Mesenchymal stem cell (in vitro differentiated cells and primary cell): ENCODE results near the gene NT5C2.

ENCODE experiments used
- DNase-seq: peaks from one replicate; pipeline ENCODE4 v3.0.0-alpha.2; 2013
- H2AFZ ChIP-seq: one replicate; pipeline ENCODE4 v1.6.1; 2013; ENCODE audit warnings: low read depth, mild to moderate bottlenecking, control low read depth, inconsistent platforms, low read length, moderate library complexity
- H2AK5ac ChIP-seq: 2 replicates; pipeline ENCODE4 v1.6.1; 2013; ENCODE audit warnings: low read length, moderate library complexity, mild to moderate bottlenecking, inconsistent platforms; ENCODE audit not compliant: severe bottlenecking
- H2BK120ac ChIP-seq: one replicate; pipeline ENCODE4 v1.6.1; 2013; ENCODE audit warnings: low read depth, mild to moderate bottlenecking, inconsistent platforms, low read length, moderate library complexity
- H2BK12ac ChIP-seq, 2 experiments: one replicate each; pipeline ENCODE4 v1.6.1; 2013; ENCODE audit warnings: inconsistent platforms in 2 of 2, low read length in 2 of 2, mild to moderate bottlenecking in 2 of 2, moderate library complexity in 2 of 2, control low read depth in 1 of 2
- H2BK15ac ChIP-seq: one replicate; pipeline ENCODE4 v1.6.1; 2013; ENCODE audit warnings: mild to moderate bottlenecking, low read depth, inconsistent platforms; ENCODE audit not compliant: poor library complexity, severe bottlenecking
- H2BK5ac ChIP-seq: 2 replicates; pipeline ENCODE4 v1.6.1; 2013; ENCODE audit warnings: low read depth, mild to moderate bottlenecking, low read length, control low read depth, inconsistent platforms; ENCODE audit not compliant: poor library complexity, severe bottlenecking
- H3K14ac ChIP-seq, 2 experiments: one replicate each; pipeline ENCODE4 v1.6.1; 2013; ENCODE audit warnings: inconsistent platforms in 2 of 2, low read length in 2 of 2, control low read depth in 1 of 2, mild to moderate bottlenecking in 1 of 2, moderate library complexity in 1 of 2
- H3K18ac ChIP-seq, 2 experiments: one replicate each; pipeline ENCODE4 v1.6.1; 2013; ENCODE audit warnings: inconsistent platforms in 2 of 2, low read length in 2 of 2, control low read depth in 1 of 2, low read depth in 1 of 2, mild to moderate bottlenecking in 1 of 2
- H3K23ac ChIP-seq, 2 experiments: one replicate each; pipeline ENCODE4 v1.6.1; 2013; ENCODE audit warnings: inconsistent platforms in 2 of 2, low read length in 2 of 2, mild to moderate bottlenecking in 2 of 2, moderate library complexity in 2 of 2, control low read depth in 1 of 2
- H3K27ac ChIP-seq: 2 replicates; pipeline ENCODE4 v1.5.1; 2013; ENCODE audit warnings: mild to moderate bottlenecking, moderate library complexity, low read length, control low read depth, inconsistent platforms; ENCODE audit not compliant: poor library complexity, severe bottlenecking
- H3K27me3 ChIP-seq, 2 experiments: 2 replicates each; pipeline versions ENCODE4 v1.6.1 to v1.7.0; 2013; ENCODE audit warnings: low read length in 2 of 2, mild to moderate bottlenecking in 2 of 2, moderate library complexity in 2 of 2, control low read depth in 1 of 2, inconsistent platforms in 1 of 2; ENCODE audit not compliant: control insufficient read depth in 1 of 2, insufficient read depth in 1 of 2
- H3K36me3 ChIP-seq, 2 experiments: 2 replicates each; pipeline versions ENCODE4 v1.6.1 to v1.7.0; 2013; ENCODE audit warnings: low read length in 2 of 2, control low read depth in 1 of 2, inconsistent platforms in 1 of 2, low read depth in 1 of 2, mild to moderate bottlenecking in 1 of 2; ENCODE audit not compliant: insufficient read depth in 2 of 2, control insufficient read depth in 1 of 2
- H3K4ac ChIP-seq, 2 experiments: one replicate each; pipeline ENCODE4 v1.6.1; 2013; ENCODE audit warnings: inconsistent platforms in 2 of 2, low read length in 2 of 2, mild to moderate bottlenecking in 2 of 2, moderate library complexity in 2 of 2, control low read depth in 1 of 2, low read depth in 1 of 2
- H3K4me1 ChIP-seq: 2 replicates; pipeline ENCODE4 v1.6.1; 2013; ENCODE audit warnings: low read depth, low read length, control low read depth; ENCODE audit not compliant: control insufficient read depth, insufficient read depth
- H3K4me2 ChIP-seq: 2 replicates; pipeline ENCODE4 v1.6.1; 2013; ENCODE audit warnings: low read length, mild to moderate bottlenecking, inconsistent platforms; ENCODE audit not compliant: poor library complexity, severe bottlenecking
- H3K4me3 ChIP-seq, 2 experiments: 2 replicates each; pipeline versions ENCODE4 v1.5.1 to v1.7.0; 2013; ENCODE audit warnings: low read length in 2 of 2, mild to moderate bottlenecking in 2 of 2, control low read depth in 1 of 2, low read depth in 1 of 2; ENCODE audit not compliant: insufficient read depth in 1 of 2
- H3K79me1 ChIP-seq: replicated peaks from 2 replicates; pipeline ENCODE4 v1.6.1; 2013; ENCODE audit warnings: mild to moderate bottlenecking, control low read depth, low read length, inconsistent platforms; ENCODE audit not compliant: poor library complexity, severe bottlenecking
- H3K9ac ChIP-seq: 2 replicates; pipeline ENCODE4 v1.7.0; 2013; ENCODE audit warnings: mild to moderate bottlenecking, low read length, moderate library complexity
- H3K9me3 ChIP-seq: 2 replicates; pipeline ENCODE4 v1.7.0; 2013; ENCODE audit warnings: mild to moderate bottlenecking, low read length; ENCODE audit not compliant: control insufficient read depth
- H4K8ac ChIP-seq: one replicate; pipeline ENCODE4 v1.6.1; 2013; ENCODE audit warnings: inconsistent platforms, mild to moderate bottlenecking, low read length, moderate library complexity
- H4K91ac ChIP-seq: one replicate; pipeline ENCODE4 v1.6.1; 2013; ENCODE audit warnings: mild to moderate bottlenecking, low read length, inconsistent platforms
- WGBS: methylation state at CpG from one replicate; pipeline ENCODE4 v1.1.7; 2013; ENCODE audit warnings: mixed read lengths; 5-methylcytosine and 5-hydroxymethylcytosine counted together

The NT5C2 gene

GRCh38 chr10:103109821-103110220 is 83.3 kb downstream of the NT5C2 start:
- no peak for DNase-seq
- Histone ChIP-seq H2AFZ (no peak overlapping the region), H2BK15ac (no peak overlapping the region), H3K4me3 (no peak overlapping the region), H3K36me3 (peaks cover 3 to 40% of the 10 kb centered on the region in 2 experiments), H4K8ac (no peak overlapping the region), H2BK12ac (no peak overlapping the region), H3K4ac (no peak overlapping the region), H3K14ac (no peak overlapping the region), H3K18ac (no peak overlapping the region), H3K23ac (no peak overlapping the region), H3K9ac (no peak overlapping the region), H3K4me1 (no peaks in the 10 kb centered on the region), H3K9me3 (no peaks in the 10 kb centered on the region), H2BK120ac (no peak overlapping the region), H3K4me2 (no peak overlapping the region), H3K27me3 (no peaks in the 10 kb centered on the region), H2BK5ac (no peak overlapping the region), H2AK5ac (no peak overlapping the region), H3K79me1 (peaks cover 6% of the 10 kb centered on the region), H4K91ac (no peak overlapping the region), H3K27ac (no peak overlapping the region)
- WGBS = over 99% methylated on average over 2 of the region's 2 CpGs

DNA sequence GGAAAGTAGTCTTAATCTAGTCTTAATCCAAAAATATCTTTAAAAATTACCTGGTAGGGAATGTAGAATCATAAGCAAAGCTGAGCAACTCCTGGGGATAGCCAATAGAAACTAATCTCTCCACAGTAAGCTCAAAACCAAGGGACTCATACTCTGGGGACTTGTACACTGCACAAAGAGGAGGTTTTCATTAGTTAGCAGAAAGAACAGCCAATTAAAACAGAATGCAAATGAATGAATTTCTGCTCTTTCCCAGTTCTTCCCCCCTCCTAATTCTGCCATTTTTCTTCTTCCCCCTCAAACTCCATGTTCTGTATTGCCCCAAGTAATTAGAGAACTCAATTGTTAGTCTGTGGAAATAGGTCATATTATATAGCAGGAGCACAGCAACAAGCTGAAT is 86.5 kb downstream of the NT5C2 start:
- Histone ChIP-seq H3K18ac (no peak overlapping the region), H3K14ac (no peak overlapping the region), H3K36me3 (peaks cover 3 to 61% of the 10 kb centered on the region in 2 experiments), H3K9me3 (no peaks in the 10 kb centered on the region), H2BK5ac (no peak overlapping the region), H2BK120ac (no peak overlapping the region), H3K9ac (no peak overlapping the region), H2AK5ac (no peak overlapping the region), H3K23ac (no peak overlapping the region), H4K8ac (no peak overlapping the region), H4K91ac (no peak overlapping the region), H2BK15ac (no peak overlapping the region), H3K79me1 (peaks cover 7% of the 10 kb centered on the region), H3K27me3 (no peaks in the 10 kb centered on the region), H2BK12ac (no peak overlapping the region), H3K27ac (no peak overlapping the region), H3K4me3 (no peak overlapping the region), H3K4ac (no peak overlapping the region), H2AFZ (no peak overlapping the region), H3K4me1 (no peaks in the 10 kb centered on the region), H3K4me2 (no peak overlapping the region)
- DNase-seq = no peak

DNA sequence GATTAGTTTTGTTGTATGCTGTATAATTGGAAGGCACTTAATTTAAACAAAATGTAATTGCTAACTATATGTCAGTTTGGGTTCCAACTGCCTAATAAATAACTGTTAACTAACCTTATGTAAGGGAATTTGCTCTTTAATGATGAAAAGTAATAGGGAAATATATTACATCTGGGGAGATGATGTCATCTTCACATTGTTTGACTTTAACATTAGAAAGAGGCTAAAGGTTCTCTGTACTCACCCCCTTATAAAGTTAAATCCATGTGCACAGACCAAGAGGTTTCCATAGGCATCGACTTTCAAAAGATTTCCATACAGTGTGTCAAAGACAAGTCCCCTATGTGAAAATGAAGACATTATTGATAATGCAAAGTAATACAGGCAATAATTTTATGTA is 87.6 kb downstream of the NT5C2 start:
- H2AFZ ChIP-seq = no peak overlapping the region
- H2BK120ac ChIP-seq = no peak overlapping the region
- H3K9ac ChIP-seq = no peak overlapping the region
- peaks cover 6 to 70% of the 10 kb centered on the region in 2 experiments for H3K36me3 ChIP-seq
- H3K27me3 ChIP-seq = no peaks in the 10 kb centered on the region
- no peak overlapping the region for H4K8ac ChIP-seq
- H3K4me2 ChIP-seq = no peak overlapping the region
- H2AK5ac ChIP-seq = no peak overlapping the region
- no CpG with 5 or more reads among the region's 1 CpG for WGBS
- no peak for DNase-seq
- H3K23ac ChIP-seq = no peak overlapping the region
- peaks cover 9% of the 10 kb centered on the region for H3K79me1 ChIP-seq
- no peak overlapping the region for H2BK12ac ChIP-seq
- H3K4me3 ChIP-seq = no peak overlapping the region
- H3K9me3 ChIP-seq = no peaks in the 10 kb centered on the region
- H3K14ac ChIP-seq = no peak overlapping the region
- no peak overlapping the region for H3K4ac ChIP-seq
- no peak overlapping the region for H3K27ac ChIP-seq
- no peak overlapping the region for H2BK5ac ChIP-seq
- H3K4me1 ChIP-seq = no peaks in the 10 kb centered on the region
- H4K91ac ChIP-seq = no peak overlapping the region
- H3K18ac ChIP-seq = no peak overlapping the region
- no peak overlapping the region for H2BK15ac ChIP-seq

DNA sequence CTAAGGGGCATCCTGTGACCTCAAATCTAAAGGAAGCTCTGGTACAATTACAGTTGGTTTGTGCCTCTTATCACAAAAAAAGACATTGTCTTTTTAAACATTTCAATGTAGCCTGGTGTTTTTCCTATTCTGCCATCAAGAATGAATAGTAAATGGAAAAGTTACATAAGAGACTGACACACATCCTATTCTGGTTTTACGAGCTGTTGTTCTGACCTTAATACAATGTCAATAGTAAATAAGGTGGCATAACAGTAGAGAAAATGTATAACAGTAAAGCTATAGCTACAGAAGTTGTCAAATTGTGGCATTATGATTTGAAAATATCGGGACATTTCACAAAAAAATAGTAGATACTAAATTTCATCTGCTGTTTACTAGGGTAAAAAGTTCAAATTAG is 88.4 kb downstream of the NT5C2 start:
- Histone ChIP-seq H3K36me3 (peaks cover 6 to 78% of the 10 kb centered on the region in 2 experiments), H3K23ac (no peak overlapping the region), H3K4me3 (no peak overlapping the region), H2AFZ (no peak overlapping the region), H3K18ac (no peak overlapping the region), H3K9me3 (no peaks in the 10 kb centered on the region), H3K79me1 (peaks cover 9% of the 10 kb centered on the region), H3K4ac (no peak overlapping the region), H2BK5ac (no peak overlapping the region), H3K4me1 (no peaks in the 10 kb centered on the region), H3K27ac (no peak overlapping the region), H2AK5ac (no peak overlapping the region), H2BK12ac (no peak overlapping the region), H4K8ac (no peak overlapping the region), H3K9ac (no peak overlapping the region), H3K14ac (no peak overlapping the region), H2BK15ac (no peak overlapping the region), H4K91ac (no peak overlapping the region), H2BK120ac (no peak overlapping the region), H3K27me3 (no peaks in the 10 kb centered on the region), H3K4me2 (no peak overlapping the region)
- no CpG with 5 or more reads among the region's 2 CpGs for WGBS
- DNase-seq = no peak
